ENCODE measurements around the gene MTUS2. TPM values are rescaled to one million over a fixed set of nuclear protein-coding genes. Genes with fewer than 3 reads are reported as not detected.
"Not testable (repeated sequence)": the region's sequence is repeated elsewhere in the genome, so short reads cannot be mapped to it uniquely, and the experiment has no call there.

MTUS2 gene
- total RNA-seq, 1 donor from 2014 or later, result 0.90 TPM

GRCh38 chr13:28983641-28984040 is 163.5 kb downstream of the MTUS2 start:
- Mint-ChIP-seq H3K4me3 (ENCODE audit: unreplicated experiment) (no peak overlapping the region), H3K27ac (ENCODE audit: unreplicated experiment) (no peak overlapping the region), H3K36me3 (ENCODE audit: low read depth, unreplicated experiment) (no peaks in the 10 kb centered on the region), H3K9me3 (ENCODE audit: unreplicated experiment) (no peaks in the 10 kb centered on the region), H3K27me3 (ENCODE audit: unreplicated experiment) (no peaks in the 10 kb centered on the region), H3K4me1 (ENCODE audit: unreplicated experiment) (no peaks in the 10 kb centered on the region)
- DNase-seq (ENCODE audit: low spot score), result no peak
- TF ChIP-seq, protein P1, sequence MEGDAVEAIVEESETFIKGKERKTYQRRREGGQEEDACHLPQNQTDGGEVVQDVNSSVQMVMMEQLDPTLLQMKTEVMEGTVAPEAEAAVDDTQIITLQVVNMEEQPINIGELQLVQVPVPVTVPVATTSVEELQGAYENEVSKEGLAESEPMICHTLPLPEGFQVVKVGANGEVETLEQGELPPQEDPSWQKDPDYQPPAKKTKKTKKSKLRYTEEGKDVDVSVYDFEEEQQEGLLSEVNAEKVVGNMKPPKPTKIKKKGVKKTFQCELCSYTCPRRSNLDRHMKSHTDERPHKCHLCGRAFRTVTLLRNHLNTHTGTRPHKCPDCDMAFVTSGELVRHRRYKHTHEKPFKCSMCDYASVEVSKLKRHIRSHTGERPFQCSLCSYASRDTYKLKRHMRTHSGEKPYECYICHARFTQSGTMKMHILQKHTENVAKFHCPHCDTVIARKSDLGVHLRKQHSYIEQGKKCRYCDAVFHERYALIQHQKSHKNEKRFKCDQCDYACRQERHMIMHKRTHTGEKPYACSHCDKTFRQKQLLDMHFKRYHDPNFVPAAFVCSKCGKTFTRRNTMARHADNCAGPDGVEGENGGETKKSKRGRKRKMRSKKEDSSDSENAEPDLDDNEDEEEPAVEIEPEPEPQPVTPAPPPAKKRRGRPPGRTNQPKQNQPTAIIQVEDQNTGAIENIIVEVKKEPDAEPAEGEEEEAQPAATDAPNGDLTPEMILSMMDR (IDR thresholded peaks at IDR 0.05; ENCODE audit: unreplicated experiment), result no peak

DNA sequence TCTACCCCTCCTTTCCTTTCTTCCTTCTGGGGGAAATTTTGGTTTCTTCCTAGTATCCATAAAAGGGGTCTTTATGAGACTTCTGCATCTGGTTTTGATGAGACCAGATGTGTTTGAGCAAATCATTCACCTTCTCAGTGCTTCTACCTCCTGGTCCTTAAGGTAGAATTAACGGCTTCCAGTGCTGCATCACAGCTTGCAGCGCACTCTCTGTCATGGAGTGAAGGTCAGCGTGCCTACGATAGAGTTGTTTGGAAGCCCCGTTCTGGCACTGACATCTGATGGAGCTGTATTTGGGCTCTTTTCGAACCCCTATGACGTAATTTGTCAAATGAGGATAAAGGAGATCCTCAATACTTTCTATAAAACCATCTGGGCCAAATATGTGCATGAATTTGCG is 164.2 kb downstream of the MTUS2 start:
- DNase-seq (ENCODE audit: low spot score), result no peak
- no peaks in the 10 kb centered on the region for H3K4me1 Mint-ChIP-seq (ENCODE audit: unreplicated experiment)
- H3K9me3 Mint-ChIP-seq (ENCODE audit: unreplicated experiment), result no peaks in the 10 kb centered on the region
- TF ChIP-seq, protein P1 (IDR thresholded peaks at IDR 0.05; ENCODE audit: unreplicated experiment), result no peak
- no peak overlapping the region for H3K4me3 Mint-ChIP-seq (ENCODE audit: unreplicated experiment)
- no peaks in the 10 kb centered on the region for H3K36me3 Mint-ChIP-seq (ENCODE audit: low read depth, unreplicated experiment)
- H3K27ac Mint-ChIP-seq (ENCODE audit: unreplicated experiment), result no peak overlapping the region
- H3K27me3 Mint-ChIP-seq (ENCODE audit: unreplicated experiment), result no peaks in the 10 kb centered on the region

DNA sequence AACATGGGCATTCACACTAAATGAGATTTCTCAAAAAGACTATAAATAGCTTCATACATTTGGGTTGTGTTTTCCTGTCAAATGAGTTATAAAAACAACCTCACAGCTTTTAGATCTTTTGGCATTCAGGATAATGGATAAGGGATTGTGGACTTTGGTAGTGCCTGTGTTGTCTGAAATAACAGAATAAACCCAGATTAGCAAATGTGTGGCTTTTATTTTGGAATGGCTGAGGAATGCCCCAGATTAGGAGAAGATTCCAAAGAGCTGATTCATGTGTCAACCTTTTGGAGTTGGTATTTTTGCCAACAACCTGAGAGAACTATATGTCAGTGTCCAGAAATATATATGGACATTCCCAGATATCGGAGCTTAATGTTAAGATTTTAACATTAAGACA is 164.7 kb downstream of the MTUS2 start:
- H3K4me1 Mint-ChIP-seq (ENCODE audit: unreplicated experiment), result no peaks in the 10 kb centered on the region
- no peak overlapping the region for H3K4me3 Mint-ChIP-seq (ENCODE audit: unreplicated experiment)
- no peaks in the 10 kb centered on the region for H3K27me3 Mint-ChIP-seq (ENCODE audit: unreplicated experiment)
- H3K27ac Mint-ChIP-seq (ENCODE audit: unreplicated experiment), result no peak overlapping the region
- no peak for DNase-seq (ENCODE audit: low spot score)
- no peaks in the 10 kb centered on the region for H3K36me3 Mint-ChIP-seq (ENCODE audit: low read depth, unreplicated experiment)
- TF ChIP-seq, protein P1 (IDR thresholded peaks at IDR 0.05; ENCODE audit: unreplicated experiment), result no peak
- H3K9me3 Mint-ChIP-seq (ENCODE audit: unreplicated experiment), result no peaks in the 10 kb centered on the region

DNA sequence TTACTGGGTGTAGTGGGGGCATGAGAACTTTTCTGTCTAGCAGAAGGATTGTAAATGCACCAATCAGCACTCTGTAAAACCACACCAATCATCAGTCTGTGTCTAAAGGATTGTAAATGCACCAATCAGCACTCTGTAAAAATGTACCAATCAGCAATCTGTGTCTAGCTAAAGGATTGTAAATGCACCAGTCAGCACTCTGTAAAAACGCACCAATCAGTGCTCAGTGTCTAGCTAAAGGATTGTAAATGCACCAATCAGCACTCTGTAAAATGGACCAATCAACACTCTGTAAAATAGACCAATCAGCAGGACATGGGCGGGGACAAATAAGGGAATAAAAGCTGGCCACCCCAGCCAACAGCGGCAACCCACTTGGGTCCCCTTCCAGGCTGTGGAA is 170.2 kb downstream of the MTUS2 start:
- H3K9me3 Mint-ChIP-seq (ENCODE audit: unreplicated experiment); H3K4me1 Mint-ChIP-seq (ENCODE audit: unreplicated experiment); H3K27ac Mint-ChIP-seq (ENCODE audit: unreplicated experiment); H3K4me3 Mint-ChIP-seq (ENCODE audit: unreplicated experiment); DNase-seq (ENCODE audit: low spot score); H3K36me3 Mint-ChIP-seq (ENCODE audit: low read depth, unreplicated experiment); H3K27me3 Mint-ChIP-seq (ENCODE audit: unreplicated experiment): not testable (repeated sequence)

- H3K36me3 Mint-ChIP-seq (ENCODE audit: low read depth, unreplicated experiment), result no peaks in the 10 kb centered on the region
- H3K9me3 Mint-ChIP-seq (ENCODE audit: unreplicated experiment), result no peaks in the 10 kb centered on the region
- no peak for DNase-seq (ENCODE audit: low spot score)
- H3K27me3 Mint-ChIP-seq (ENCODE audit: unreplicated experiment), result no peaks in the 10 kb centered on the region
- no peak overlapping the region for H3K4me3 Mint-ChIP-seq (ENCODE audit: unreplicated experiment)
- no peak overlapping the region for H3K27ac Mint-ChIP-seq (ENCODE audit: unreplicated experiment)
- no peaks in the 10 kb centered on the region for H3K4me1 Mint-ChIP-seq (ENCODE audit: unreplicated experiment)
- TF ChIP-seq, protein P1 (IDR thresholded peaks at IDR 0.05; ENCODE audit: unreplicated experiment), result no peak
Observed at GRCh38 chr13:28991764-28992163, 171.6 kb downstream of the MTUS2 start.

DNA sequence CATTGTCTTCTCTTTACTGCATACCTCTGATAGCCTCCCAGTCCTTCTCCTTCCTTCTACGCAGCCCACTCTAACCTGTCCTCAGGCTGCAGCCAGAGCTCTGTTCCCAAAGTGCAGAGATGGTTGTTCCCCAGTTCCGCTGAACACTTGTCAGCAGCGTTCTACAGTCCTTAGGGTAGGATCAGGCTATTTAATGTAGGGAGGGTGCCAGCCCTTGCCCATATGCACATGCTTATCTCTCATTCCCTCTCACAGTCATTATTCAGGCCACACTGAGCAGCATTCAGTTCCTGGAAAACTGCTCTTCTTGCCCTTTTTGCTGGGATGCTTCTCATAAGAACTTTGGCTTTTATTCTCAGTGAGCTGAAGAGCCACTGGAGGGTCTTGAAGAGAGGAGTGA is 180.7 kb downstream of the MTUS2 start:
- DNase-seq (ENCODE audit: low spot score), result no peak
- no peak overlapping the region for H3K4me3 Mint-ChIP-seq (ENCODE audit: unreplicated experiment)
- TF ChIP-seq, protein P1 (IDR thresholded peaks at IDR 0.05; ENCODE audit: unreplicated experiment), result no peak
- H3K36me3 Mint-ChIP-seq (ENCODE audit: low read depth, unreplicated experiment), result peaks cover 3% of the 10 kb centered on the region
- H3K9me3 Mint-ChIP-seq (ENCODE audit: unreplicated experiment), result no peaks in the 10 kb centered on the region
- peaks cover 2% of the 10 kb centered on the region for H3K27me3 Mint-ChIP-seq (ENCODE audit: unreplicated experiment)
- H3K4me1 Mint-ChIP-seq (ENCODE audit: unreplicated experiment), result peaks cover under 1% of the 10 kb centered on the region
- H3K27ac Mint-ChIP-seq (ENCODE audit: unreplicated experiment), result no peak overlapping the region
